VCaP (cell line): ENCODE measurements around the gene CEBPA.

Experiments used
- H3K27ac ChIP-seq: fragments of 450-650 bp; 2 replicates; pipeline ENCODE4 v1.5.1; 2017
- CTCF ChIP-seq: fragments of 450-650 bp; conservative IDR thresholded peaks from 2 replicates; pipeline ENCODE4 v1.5.1; 2017; ENCODE audit warnings: mild to moderate bottlenecking, moderate library complexity

The CEBPA gene

GRCh38 chr19:33299051-33299688 is 3.2 kb downstream of the CEBPA start:
- TF ChIP-seq CTCF = no peak
- H3K27ac ChIP-seq = no peak overlapping the region

- H3K27ac ChIP-seq = no peak overlapping the region
- TF ChIP-seq CTCF = no peak
These were observed 4.0 kb downstream of the CEBPA start for GRCh38 chr19:33298146-33298911.

- H3K27ac ChIP-seq = no peak overlapping the region
- no peak for TF ChIP-seq CTCF
These were observed 4.8 kb downstream of the CEBPA start for GRCh38 chr19:33297401-33298145.

- no peak overlapping the region for H3K27ac ChIP-seq
These were observed 5.8 kb downstream of the CEBPA start for GRCh38 chr19:33296488-33296971.

GRCh38 chr19:33295621-33296487 is 6.5 kb downstream of the CEBPA start:
- no peak for TF ChIP-seq CTCF
- H3K27ac ChIP-seq = no peak overlapping the region

More at GRCh38 chr19:33296488-33296971, 5.8 kb downstream of the CEBPA start:
- TF ChIP-seq CTCF = no peak

- H3K27ac ChIP-seq = peak overlapping the region; percentile 88
These were observed 7.3 kb downstream of the CEBPA start for GRCh38 chr19:33295046-33295445.

- peak overlapping the region; percentile 88 for H3K27ac ChIP-seq
These were observed 8.1 kb downstream of the CEBPA start for GRCh38 chr19:33294058-33294798.

More at GRCh38 chr19:33294058-33294798, 8.1 kb downstream of the CEBPA start:
- TF ChIP-seq CTCF = no peak
